Skeletal muscle tissue (tissue), 4 donors: ENCODE results near the gene PASK. TPM values are rescaled to one million over a fixed set of nuclear protein-coding genes. Genes with fewer than 3 reads are reported as not detected.

Experiments used
- H3K27ac ChIP-seq: one replicate; pipeline ENCODE4 v1.7.0; 2013; ENCODE audit warnings: mild to moderate bottlenecking, low read depth, low read length, inconsistent platforms
- H3K27me3 ChIP-seq, 3 donors: one replicate each; pipeline ENCODE4 v1.7.0; 2013; ENCODE audit warnings: low read length in 3 of 3; ENCODE audit not compliant: control insufficient read depth in 3 of 3, insufficient read depth in 3 of 3
- H3K36me3 ChIP-seq, 3 donors: one replicate each; pipeline ENCODE4 v1.7.0; 2013; ENCODE audit warnings: low read length in 3 of 3; ENCODE audit not compliant: control insufficient read depth in 3 of 3, insufficient read depth in 3 of 3
- H3K4me1 ChIP-seq, 3 donors: one replicate each; pipeline ENCODE4 v1.7.0; 2013; ENCODE audit warnings: low read length in 3 of 3, mild to moderate bottlenecking in 3 of 3; ENCODE audit not compliant: control insufficient read depth in 3 of 3, insufficient read depth in 3 of 3
- H3K4me3 ChIP-seq, 3 donors: one replicate each; pipeline ENCODE4 v1.7.0; 2013; ENCODE audit warnings: low read length in 3 of 3
- H3K9ac ChIP-seq, 3 donors: one replicate each; pipeline ENCODE4 v1.7.0; 2013; ENCODE audit warnings: low read length in 3 of 3, mild to moderate bottlenecking in 3 of 3, moderate library complexity in 2 of 3, low read depth in 1 of 3
- H3K9me3 ChIP-seq, 3 donors: one replicate each; pipeline ENCODE4 v1.7.0; 2013; ENCODE audit warnings: low read length in 3 of 3; ENCODE audit not compliant: control insufficient read depth in 3 of 3
- total RNA-seq: library from RNA; depleted of rRNA; stranded (reverse); fragments of >200 nt; gene quantifications from one replicate; pipeline ENCODE4 v1.2.3, GENCODE V29; 2014
- donor health status: Osteomylitis.

The PASK gene
- total RNA-seq, 1 donor from 2014 or later: 3.7 TPM

- Histone ChIP-seq H3K9ac (no peak overlapping the region), H3K27ac (no peak overlapping the region), H3K4me1 (no peaks in the 10 kb centered on the region), H3K36me3 (no peaks in the 10 kb centered on the region), H3K27me3 (peaks cover 0 to 12% (median 0%) of the 10 kb centered on the region in 3 donors), H3K4me3 (no peak overlapping the region), H3K9me3 (no peaks in the 10 kb centered on the region)
Observed at GRCh38 chr2:241189856-241190201, 40.6 kb upstream of the PASK start.

GRCh38 chr2:241189093-241189855 lies 40.0 kb upstream of the PASK start:
- H3K27me3 ChIP-seq: peaks cover 0 to 12% (median 0%) of the 10 kb centered on the region in 3 donors
- no peaks in the 10 kb centered on the region for H3K4me1 ChIP-seq
- H3K9me3 ChIP-seq: no peaks in the 10 kb centered on the region
- H3K9ac ChIP-seq: no peak overlapping the region
- no peak overlapping the region for H3K27ac ChIP-seq
- no peak overlapping the region for H3K4me3 ChIP-seq
- no peaks in the 10 kb centered on the region for H3K36me3 ChIP-seq

- Histone ChIP-seq H3K9ac (no peak within 1 kb of the TSS), H3K4me1 (no peaks in the 10 kb centered on the region), H3K27ac (no peak within 1 kb of the TSS), H3K27me3 (peaks cover 0 to 12% (median 0%) of the 10 kb centered on the region in 3 donors), H3K9me3 (no peaks in the 10 kb centered on the region), H3K36me3 (peaks cover 0 to under 1% (median 0%) of the 10 kb centered on the region in 3 donors), H3K4me3 (no peak within 1 kb of the TSS)
Observed at GRCh38 chr2:241188361-241189092, 39.3 kb upstream of the PASK start, which contains the start of gene ANO7. Gene ANO7, plus strand, starts transcription at chr2:241188677. Its CDS starts 1,387 bp downstream, at chr2:241190064.

GRCh38 chr2:241187918-241188234 lies 38.6 kb upstream of the PASK start:
- Histone ChIP-seq H3K4me3 (no peak overlapping the region), H3K9ac (no peak overlapping the region), H3K27ac (no peak overlapping the region), H3K4me1 (no peaks in the 10 kb centered on the region), H3K27me3 (peaks cover 0 to 12% (median 0%) of the 10 kb centered on the region in 3 donors), H3K36me3 (peaks cover 3 to 6% (median 4%) of the 10 kb centered on the region in 3 donors), H3K9me3 (no peaks in the 10 kb centered on the region)

- H3K27ac ChIP-seq: no peak overlapping the region
- H3K4me1 ChIP-seq: no peaks in the 10 kb centered on the region
- no peaks in the 10 kb centered on the region for H3K9me3 ChIP-seq
- H3K36me3 ChIP-seq: peaks cover 8 to 10% (median 9%) of the 10 kb centered on the region in 3 donors
- H3K27me3 ChIP-seq: peaks cover 0 to 12% (median 0%) of the 10 kb centered on the region in 3 donors
- H3K4me3 ChIP-seq: no peak overlapping the region
- no peak overlapping the region for H3K9ac ChIP-seq
Observed at GRCh38 chr2:241187101-241187917, 38.0 kb upstream of the PASK start.

- no peak overlapping the region for H3K27ac ChIP-seq
- H3K9me3 ChIP-seq: no peaks in the 10 kb centered on the region
- H3K9ac ChIP-seq: no peak overlapping the region
- H3K4me1 ChIP-seq: no peaks in the 10 kb centered on the region
- H3K27me3 ChIP-seq: peaks cover 0 to 12% (median 0%) of the 10 kb centered on the region in 3 donors
- H3K36me3 ChIP-seq: peaks cover 12 to 14% (median 12%) of the 10 kb centered on the region in 3 donors
- no peak overlapping the region for H3K4me3 ChIP-seq
Observed at GRCh38 chr2:241185961-241186360, 36.7 kb upstream of the PASK start.

- Histone ChIP-seq H3K4me3 (no peak overlapping the region), H3K36me3 (peaks cover 12 to 16% (median 14%) of the 10 kb centered on the region in 3 donors), H3K9me3 (no peaks in the 10 kb centered on the region), H3K27me3 (peaks cover 0 to 12% (median 0%) of the 10 kb centered on the region in 3 donors), H3K27ac (no peak overlapping the region), H3K9ac (no peak overlapping the region), H3K4me1 (no peaks in the 10 kb centered on the region)
Observed at GRCh38 chr2:241184901-241185300, 35.6 kb upstream of the PASK start.

- Histone ChIP-seq H3K4me1 (no peaks in the 10 kb centered on the region), H3K9me3 (no peaks in the 10 kb centered on the region), H3K27ac (no peak overlapping the region), H3K9ac (no peak overlapping the region), H3K4me3 (no peak overlapping the region), H3K27me3 (peaks cover 0 to 7% (median 0%) of the 10 kb centered on the region in 3 donors), H3K36me3 (peaks cover 12 to 26% (median 23%) of the 10 kb centered on the region in 3 donors)
Observed at GRCh38 chr2:241183221-241183620, 33.9 kb upstream of the PASK start.

- peaks cover 16 to 32% (median 23%) of the 10 kb centered on the region in 3 donors for H3K36me3 ChIP-seq
Observed at GRCh38 chr2:241182531-241183133, 33.4 kb upstream of the PASK start.

More at GRCh38 chr2:241182531-241183133, 33.4 kb upstream of the PASK start:
- Histone ChIP-seq H3K4me3 (no peak overlapping the region), H3K4me1 (no peaks in the 10 kb centered on the region), H3K27ac (no peak overlapping the region), H3K9ac (no peak overlapping the region), H3K27me3 (peaks cover 0 to 7% (median 0%) of the 10 kb centered on the region in 3 donors), H3K9me3 (no peaks in the 10 kb centered on the region)
